GM19328 (cell line): ENCODE data around the gene IFT172.
A peak's percentile ranks its signal among the peaks of the same experiment; 100 is the strongest.

ENCODE experiments used
- ATAC-seq: cut with Tn5 transposase; IDR thresholded peaks from one replicate; pipeline ENCODE4 v1.9.1; 2021; ENCODE audit warnings: mild to moderate bottlenecking, moderate library complexity; ENCODE audit not compliant: unreplicated experiment

The IFT172 gene

GRCh38 chr2:27494284-27494943 lies 4.9 kb upstream of the IFT172 start:
- no peak for ATAC-seq

- ATAC-seq, result no peak
Measured at GRCh38 chr2:27493948-27494283, 4.4 kb upstream of the IFT172 start.

DNA sequence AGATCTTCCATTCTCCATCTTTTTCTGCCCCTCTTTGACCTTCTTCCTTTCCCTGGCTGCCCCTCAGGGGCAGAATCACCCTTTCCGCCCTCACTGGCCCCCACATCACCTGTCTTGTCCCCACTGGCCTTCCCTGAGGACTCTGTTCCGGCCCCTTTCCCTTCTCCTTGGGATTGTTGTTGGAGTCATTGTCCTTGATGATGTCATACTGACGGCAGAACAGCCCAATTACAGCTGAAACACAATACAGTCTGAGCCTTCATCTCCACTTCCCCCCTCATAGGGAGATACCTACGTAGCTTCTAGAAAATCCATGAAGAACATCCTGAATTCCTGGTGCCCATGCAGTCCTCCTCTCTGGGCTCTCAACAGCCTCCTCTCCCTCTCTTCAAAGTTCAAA lies 3.0 kb upstream of the IFT172 start:
- ATAC-seq, result no peak

DNA sequence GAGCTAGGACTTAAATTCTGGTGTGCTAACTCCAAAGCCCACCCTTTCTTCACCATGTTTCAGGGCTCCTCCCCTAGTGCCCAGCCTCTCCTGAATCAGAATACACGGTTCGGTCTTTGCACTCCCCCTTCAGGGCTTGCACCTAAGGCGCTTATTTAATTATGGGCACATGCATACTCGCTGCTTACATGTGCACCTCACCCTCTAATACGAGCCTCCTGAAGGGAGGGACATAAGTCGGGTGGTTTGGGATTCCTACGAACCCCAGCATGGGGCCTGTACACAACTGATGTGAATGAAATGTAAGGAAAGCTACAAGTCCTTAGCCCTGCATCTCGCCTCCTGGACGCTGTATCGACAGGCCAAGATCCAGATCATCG lies 435 bp downstream of the IFT172 start:
- ATAC-seq, result no peak

GRCh38 chr2:27485496-27485895 lies 4.0 kb downstream of the IFT172 start:
- no peak for ATAC-seq

- ATAC-seq, result no peak
Measured at GRCh38 chr2:27471961-27472360, 17.6 kb downstream of the IFT172 start.

DNA sequence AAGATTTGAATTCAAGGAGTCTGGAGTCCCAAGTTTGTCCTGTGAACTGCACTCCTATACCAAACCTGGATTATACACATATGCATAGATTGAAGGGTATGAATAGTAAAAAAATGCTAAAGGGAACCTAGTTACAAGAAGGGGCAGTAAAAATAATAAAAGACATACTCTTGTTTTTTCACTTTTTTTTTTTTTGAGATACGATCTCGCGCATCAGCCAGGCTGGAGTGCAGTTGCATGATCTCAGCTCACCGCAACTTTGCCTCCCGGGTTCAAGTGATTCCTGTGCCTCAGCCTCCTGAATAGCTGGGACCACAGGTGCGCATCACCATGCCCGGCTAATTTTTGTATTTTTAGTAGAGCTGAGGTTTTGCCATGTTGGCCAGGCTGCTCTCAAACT lies 25.1 kb downstream of the IFT172 start:
- no peak for ATAC-seq

- ATAC-seq, result no peak
Measured at GRCh38 chr2:27461118-27461517, 28.4 kb downstream of the IFT172 start.

DNA sequence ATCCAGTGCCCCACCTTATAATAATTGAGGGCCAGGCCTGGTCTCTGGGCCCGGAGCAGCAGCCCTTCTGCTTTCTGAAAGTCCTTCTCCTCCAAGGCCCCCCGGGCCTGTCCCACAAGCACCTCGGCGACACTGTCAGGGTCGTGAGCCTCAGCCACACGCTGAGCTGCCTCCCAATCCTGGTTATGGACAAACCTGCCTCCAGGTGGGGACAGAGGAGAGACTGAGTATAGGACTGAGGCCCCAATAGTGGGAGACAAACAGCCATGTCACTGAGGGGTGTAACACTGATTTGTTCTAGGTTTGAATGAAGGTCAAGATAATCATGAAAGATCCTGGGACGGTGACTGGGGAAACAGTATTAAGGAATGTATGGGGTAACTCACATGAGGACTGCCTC lies 35.6 kb downstream of the IFT172 start:
- no peak for ATAC-seq

DNA sequence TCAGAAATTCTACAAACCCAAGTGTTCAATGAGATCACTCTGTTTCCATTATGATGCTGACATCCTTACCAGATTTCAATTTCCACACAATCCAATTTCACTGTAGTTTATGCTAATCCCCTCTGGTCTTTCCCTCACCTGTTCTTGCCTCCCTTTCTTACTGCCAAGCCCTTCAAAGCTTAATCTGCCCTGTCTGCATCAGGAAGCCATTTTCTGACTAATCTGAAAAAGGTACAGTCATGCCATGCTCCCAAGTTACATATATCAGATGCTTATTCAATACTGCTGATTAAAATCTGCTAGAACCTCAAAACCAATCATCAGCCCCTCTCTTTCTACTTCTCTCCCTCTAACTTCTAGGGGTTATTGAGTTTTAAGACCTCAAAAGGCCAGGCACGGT lies 38.4 kb downstream of the IFT172 start:
- ATAC-seq, result no peak

GRCh38 chr2:27448381-27448780 lies 41.2 kb downstream of the IFT172 start:
- no peak for ATAC-seq

DNA sequence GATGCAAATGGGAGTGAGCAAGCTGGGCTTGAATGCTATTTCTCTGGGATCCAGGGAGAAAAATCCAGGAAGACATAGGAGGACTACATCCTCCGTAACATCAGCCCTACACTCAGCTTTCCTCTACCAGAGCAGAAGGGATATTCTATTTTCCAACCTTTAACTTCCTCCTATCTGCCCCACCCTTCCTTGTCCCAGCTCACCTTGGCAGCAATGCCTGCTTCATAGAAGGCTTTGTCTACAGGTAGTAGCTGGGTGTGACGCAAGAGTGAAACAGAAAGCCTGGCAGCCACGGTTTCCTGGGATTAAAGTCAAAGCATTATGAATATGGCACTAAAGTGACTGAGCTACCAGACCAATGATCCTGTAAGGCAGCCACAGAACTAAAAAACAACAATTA lies 43.5 kb downstream of the IFT172 start:
- no peak for ATAC-seq

- no peak for ATAC-seq
Measured at GRCh38 chr2:27445615-27446014, 43.9 kb downstream of the IFT172 start.

GRCh38 chr2:27445155-27445554 lies 44.4 kb downstream of the IFT172 start:
- no peak for ATAC-seq

GRCh38 chr2:27442920-27443282 lies 46.6 kb downstream of the IFT172 start:
- ATAC-seq, result no peak

- ATAC-seq, result no peak
Measured at GRCh38 chr2:27441958-27442919, 47.3 kb downstream of the IFT172 start, which contains the start of gene KRTCAP3. Gene KRTCAP3, plus strand, starts transcription at chr2:27442381. Its CDS starts 32 bp downstream, at chr2:27442413.

- no peak for ATAC-seq
Measured at GRCh38 chr2:27441226-27441926, 48.2 kb downstream of the IFT172 start.

DNA sequence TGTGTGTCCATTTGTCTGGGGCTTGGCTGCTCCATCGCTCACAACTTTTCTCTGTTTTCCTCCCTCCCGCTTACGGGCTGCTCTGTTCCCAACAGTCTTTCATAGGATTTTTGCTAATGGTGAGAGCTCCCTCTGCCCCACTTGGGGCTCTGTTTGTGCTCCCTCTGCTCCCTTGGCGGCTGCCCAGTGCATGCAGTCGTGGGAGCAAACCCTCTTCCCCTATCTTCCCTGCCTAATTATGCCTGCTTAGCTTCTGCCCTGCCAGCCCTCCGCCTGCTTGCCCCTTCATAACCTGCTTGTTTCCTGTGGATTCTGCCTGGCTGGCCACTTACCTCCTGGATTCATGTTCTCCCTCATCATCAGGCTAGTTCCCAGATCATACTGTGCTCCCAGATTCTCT lies 53.9 kb downstream of the IFT172 start:
- no peak for ATAC-seq

DNA sequence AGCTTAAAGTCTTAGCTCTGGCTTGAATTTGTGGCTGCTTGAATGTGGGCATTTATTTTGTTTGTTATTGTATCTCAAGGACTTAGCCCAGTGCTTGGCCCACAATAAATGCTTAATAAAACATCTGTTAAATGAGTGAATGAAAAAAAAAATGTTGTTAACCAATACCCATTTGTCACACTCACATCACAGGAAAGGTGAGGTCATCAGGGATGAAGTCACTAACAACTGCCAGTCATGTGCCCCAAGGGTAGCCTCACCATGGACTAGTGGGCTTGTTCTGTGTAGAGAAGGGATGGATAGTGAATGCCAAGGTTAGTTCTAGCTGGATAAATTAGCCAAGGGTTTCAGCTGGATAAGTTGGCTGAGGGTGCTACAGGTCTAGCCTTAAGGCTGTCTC lies 58.1 kb downstream of the IFT172 start:
- no peak for ATAC-seq

DNA sequence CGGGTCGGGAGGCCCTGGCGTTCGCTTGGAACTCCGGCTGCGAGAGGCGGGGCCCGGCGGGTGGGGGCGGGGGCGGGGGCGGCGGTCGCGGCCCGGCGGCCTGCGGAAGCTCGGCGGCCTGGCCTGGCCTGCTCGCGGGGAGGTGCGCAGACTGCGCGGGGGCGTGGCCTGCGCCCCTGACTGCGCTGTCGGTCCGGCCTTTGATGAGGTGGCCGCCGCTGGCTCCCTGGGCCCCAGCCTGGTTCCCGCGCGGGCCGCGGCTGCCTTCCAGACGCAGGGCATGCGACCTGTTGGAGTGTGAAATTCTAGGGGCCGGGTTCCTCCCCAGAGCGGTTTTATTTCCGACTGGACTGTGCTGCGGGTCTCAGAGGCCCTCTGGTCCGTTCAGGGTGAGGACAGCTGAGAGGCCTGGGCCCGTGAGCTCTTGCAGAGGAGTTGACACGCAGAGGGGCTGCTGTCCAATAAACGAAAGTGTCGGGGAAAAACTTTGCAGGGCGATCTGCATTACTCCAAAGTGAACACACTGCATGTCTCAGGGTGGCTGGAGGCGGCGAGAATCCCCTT lies 60.5 kb downstream of the IFT172 start:
- ATAC-seq, result peak; percentile 57

DNA sequence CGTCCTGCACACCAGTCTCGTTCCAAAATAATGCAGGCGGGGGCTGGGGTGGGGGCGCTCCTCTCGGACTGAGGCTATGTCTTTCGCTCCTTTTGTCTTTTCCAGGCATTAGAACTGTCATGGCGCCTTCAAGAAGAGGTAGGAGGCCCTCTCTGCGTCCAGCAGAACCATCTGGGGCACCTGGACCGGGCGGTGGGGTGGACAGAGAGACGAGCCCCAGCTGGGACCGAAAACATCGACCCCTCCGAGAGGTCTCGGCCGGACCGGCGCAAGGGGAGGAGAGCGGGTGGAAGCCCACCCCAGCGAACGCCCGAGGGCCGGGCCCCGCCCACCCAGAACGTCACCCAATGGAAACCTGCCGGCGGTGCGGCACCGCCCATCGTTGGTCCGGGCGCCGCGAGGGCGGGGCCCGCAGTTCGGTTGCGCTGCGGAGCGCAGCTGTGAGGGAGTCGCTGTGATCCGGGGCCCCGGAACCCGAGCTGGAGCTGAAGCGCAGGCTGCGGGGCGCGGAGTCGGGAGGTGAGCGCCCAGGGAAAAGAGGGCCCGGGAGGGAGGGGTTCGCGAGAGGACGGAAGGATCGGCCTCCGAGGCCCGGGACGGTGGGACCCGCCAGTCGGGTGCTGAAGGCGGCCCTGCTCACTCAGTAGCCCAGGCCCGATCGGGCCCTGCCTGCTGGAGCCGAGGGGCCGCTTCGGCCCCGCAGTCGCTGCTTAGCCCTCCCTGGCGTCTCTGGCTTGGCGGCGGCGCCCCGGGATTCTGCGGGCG lies 61.1 kb downstream of the IFT172 start, which contains the start of gene NRBP1:
Gene NRBP1 (plus strand): TSS at position 419 of the 765 bp plus-strand sequence. CDS start 4,643 bp downstream, outside the sequence.
- peak; percentile 81 for ATAC-seq
